Keratinocyte (primary cell): ENCODE data around the gene APAF1.

Source experiments
- EZH2 ChIP-seq: IDR thresholded peaks from one replicate; pipeline ENCODE4 v1.6.1; 2012; ENCODE audit warnings: inconsistent platforms, mild to moderate bottlenecking, low read length, moderate library complexity
- TF ChIP-seq, protein P1 (sequence below), 3 experiments: IDR thresholded peaks in 1 of 3; conservative IDR thresholded peaks in 1 of 3; optimal IDR thresholded peaks in 1 of 3; 2 replicates in 2 of 3; 3 replicates in 1 of 3; pipeline versions ENCODE3 to v1.5.1; 2011; ENCODE audit warnings: low read length in 3 of 3, mild to moderate bottlenecking in 3 of 3, moderate library complexity in 2 of 3, control low read depth in 1 of 3, inconsistent platforms in 1 of 3; ENCODE audit not compliant: insufficient read depth in 2 of 3; ENCODE audit errors: extremely low read depth in 1 of 3

DNA sequence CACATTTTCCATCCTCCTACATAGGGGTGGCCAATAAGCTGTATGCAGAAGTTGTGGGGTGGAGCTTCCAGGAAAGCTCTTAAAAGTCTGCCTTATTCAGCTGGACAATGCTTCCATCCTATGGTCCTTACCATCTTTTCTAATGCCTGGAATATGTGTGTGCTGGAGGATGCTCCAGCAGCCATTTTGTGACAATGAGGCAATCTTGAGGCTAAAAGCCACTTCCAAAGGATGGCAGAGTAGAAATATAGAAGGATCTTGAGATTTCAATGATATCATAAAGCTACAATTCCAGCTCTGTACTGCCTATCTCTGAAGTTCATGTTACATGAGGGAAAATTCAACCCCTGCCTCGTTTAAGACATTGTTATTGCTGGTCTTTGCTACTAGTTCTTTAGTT lies 95.7 kb downstream of the APAF1 start:
- TF ChIP-seq, protein P1, sequence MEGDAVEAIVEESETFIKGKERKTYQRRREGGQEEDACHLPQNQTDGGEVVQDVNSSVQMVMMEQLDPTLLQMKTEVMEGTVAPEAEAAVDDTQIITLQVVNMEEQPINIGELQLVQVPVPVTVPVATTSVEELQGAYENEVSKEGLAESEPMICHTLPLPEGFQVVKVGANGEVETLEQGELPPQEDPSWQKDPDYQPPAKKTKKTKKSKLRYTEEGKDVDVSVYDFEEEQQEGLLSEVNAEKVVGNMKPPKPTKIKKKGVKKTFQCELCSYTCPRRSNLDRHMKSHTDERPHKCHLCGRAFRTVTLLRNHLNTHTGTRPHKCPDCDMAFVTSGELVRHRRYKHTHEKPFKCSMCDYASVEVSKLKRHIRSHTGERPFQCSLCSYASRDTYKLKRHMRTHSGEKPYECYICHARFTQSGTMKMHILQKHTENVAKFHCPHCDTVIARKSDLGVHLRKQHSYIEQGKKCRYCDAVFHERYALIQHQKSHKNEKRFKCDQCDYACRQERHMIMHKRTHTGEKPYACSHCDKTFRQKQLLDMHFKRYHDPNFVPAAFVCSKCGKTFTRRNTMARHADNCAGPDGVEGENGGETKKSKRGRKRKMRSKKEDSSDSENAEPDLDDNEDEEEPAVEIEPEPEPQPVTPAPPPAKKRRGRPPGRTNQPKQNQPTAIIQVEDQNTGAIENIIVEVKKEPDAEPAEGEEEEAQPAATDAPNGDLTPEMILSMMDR (optimal IDR thresholded peaks at IDR 0.05 in 1 of 3, IDR thresholded peaks at IDR 0.05 in 1 of 3, conservative IDR thresholded peaks at IDR 0.05 in 1 of 3; ENCODE audit: extremely low read depth in 1 of 3, insufficient read depth in 2 of 3, low read length in 3 of 3), result no peak
- TF ChIP-seq EZH2, result no peak
